Fibroblast of mammary gland (primary cell): ENCODE measurements around the gene DHX57.
A peak's percentile ranks its signal among the peaks of the same experiment; 100 is the strongest.
"Not testable (repeated sequence)": the region's sequence is repeated elsewhere in the genome, so short reads cannot be mapped to it uniquely, and the experiment has no call there.

Experiments
- DNase-seq: peaks from one replicate; pipeline ENCODE4 v3.0.0-alpha.2; 2010; ENCODE audit warnings: low read depth
- H3K4me3 ChIP-seq: 2 replicates; pipeline ENCODE4 v1.5.1; 2011; ENCODE audit warnings: low read depth, mild to moderate bottlenecking, low read length, moderate library complexity; ENCODE audit not compliant: control insufficient read depth
- TF ChIP-seq, protein P1 (sequence below): conservative IDR thresholded peaks from 2 replicates; pipeline ENCODE4 v1.5.1; 2011; ENCODE audit warnings: low read depth, low read length, inconsistent platforms; ENCODE audit not compliant: control insufficient read depth, insufficient read depth

DHX57 gene

DNA sequence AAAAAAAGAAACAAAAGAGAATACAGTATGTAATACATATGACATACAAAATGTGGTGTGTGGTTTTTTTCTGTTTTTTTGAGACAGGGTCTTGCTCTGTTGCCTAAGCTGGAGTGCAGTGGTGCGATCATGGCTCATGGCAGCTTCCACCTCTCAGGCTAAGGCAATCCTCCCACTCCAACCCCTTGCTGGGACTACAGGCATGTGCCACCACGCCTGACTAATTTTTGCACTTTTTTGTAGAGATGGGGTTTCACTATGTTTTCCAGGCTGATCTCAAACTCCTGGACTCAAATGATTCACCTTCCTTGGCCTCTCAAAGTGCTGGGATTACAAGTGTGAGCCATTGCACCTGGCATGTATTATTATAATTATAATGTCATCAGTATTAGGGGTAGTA is 38.9 kb downstream of the DHX57 start:
- no peak overlapping the region for H3K4me3 ChIP-seq
- no peak for DNase-seq

DNA sequence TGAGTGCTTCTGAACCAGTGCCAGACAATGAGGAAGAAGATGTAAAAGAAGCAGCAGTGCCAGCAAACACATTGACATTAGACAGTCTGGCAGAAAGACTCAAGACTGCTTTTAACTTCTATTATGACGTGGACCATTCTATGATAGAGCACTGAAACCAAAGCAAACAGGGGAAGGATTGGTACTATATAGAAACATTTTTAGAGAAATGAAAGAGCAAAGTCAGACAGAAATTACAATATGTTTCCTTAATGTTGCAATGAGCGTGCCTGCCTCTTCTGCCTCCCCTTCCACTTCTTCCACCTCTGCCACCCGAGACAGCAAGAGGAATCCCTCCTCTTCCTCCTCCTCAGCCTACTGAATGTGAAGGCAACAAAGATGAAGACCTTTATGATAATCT is 39.7 kb downstream of the DHX57 start:
- TF ChIP-seq, protein P1, sequence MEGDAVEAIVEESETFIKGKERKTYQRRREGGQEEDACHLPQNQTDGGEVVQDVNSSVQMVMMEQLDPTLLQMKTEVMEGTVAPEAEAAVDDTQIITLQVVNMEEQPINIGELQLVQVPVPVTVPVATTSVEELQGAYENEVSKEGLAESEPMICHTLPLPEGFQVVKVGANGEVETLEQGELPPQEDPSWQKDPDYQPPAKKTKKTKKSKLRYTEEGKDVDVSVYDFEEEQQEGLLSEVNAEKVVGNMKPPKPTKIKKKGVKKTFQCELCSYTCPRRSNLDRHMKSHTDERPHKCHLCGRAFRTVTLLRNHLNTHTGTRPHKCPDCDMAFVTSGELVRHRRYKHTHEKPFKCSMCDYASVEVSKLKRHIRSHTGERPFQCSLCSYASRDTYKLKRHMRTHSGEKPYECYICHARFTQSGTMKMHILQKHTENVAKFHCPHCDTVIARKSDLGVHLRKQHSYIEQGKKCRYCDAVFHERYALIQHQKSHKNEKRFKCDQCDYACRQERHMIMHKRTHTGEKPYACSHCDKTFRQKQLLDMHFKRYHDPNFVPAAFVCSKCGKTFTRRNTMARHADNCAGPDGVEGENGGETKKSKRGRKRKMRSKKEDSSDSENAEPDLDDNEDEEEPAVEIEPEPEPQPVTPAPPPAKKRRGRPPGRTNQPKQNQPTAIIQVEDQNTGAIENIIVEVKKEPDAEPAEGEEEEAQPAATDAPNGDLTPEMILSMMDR, result no peak
- DNase-seq, result no peak
- no peak overlapping the region for H3K4me3 ChIP-seq

More for the DNA sequence above, 38.9 kb downstream of the DHX57 start:
- TF ChIP-seq, protein P1, result no peak

DNA sequence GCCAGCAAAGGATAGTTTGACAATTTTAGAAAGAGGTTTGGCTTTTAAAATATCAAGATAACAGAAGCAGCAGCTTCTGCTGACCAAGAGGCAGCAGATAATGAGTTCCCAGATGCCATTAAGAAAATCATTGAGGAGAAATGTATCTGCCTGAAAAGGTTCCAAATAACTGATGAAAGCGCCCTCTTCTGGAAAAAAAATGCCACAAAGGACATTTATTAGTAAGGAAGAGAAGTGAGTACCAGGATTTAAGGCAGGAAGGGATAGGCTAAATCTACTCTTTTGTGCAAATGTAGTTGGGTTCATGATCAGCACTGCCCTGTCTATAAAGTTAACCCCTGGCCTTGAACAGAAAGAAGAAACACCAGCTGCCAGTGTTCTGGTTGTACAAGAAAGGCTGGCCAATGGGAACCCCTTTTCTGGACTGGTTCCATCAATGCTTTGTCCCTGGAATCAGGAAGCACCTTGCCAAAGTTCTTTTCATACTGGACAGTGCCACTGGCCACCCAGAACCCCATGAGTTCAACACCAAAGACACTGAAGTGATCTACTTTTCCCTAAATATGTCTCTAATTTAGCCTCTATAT is 40.6 kb downstream of the DHX57 start:
- TF ChIP-seq, protein P1, result peak; percentile 43
- no peak overlapping the region for H3K4me3 ChIP-seq
- DNase-seq, result peak; percentile 40

DNA sequence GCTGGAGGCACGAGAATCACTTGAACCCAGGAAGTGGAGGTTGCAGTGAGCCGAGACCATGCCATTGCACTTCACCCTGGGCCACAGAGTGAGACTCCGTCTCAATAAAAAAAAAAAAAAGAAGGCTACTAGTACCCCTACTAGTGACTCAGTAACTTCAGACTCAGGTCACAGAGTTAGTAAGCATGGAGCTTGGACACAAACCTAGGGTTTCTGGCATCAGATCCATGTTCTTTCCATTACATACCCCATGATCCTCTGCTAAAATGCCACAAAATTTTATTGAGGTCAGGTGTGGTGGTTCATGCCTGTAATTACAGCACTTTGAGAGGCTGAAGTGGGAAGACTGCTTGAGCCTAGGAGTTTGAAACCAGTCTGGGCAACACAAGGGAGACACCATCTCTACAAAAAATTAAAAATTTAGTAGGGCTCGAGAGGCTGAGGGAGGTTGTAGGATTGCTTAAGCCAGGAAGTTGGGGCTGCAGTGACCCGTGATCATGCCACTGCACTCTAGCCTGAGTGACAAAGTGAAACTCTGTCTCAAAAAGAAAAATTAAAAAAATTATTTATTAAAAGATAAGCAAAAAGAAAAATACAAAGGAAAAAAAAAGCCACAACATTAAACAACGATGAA is 45.1 kb downstream of the DHX57 start:
- TF ChIP-seq, protein P1, result no peak
- DNase-seq, result peak; percentile 22
- H3K4me3 ChIP-seq, result no peak overlapping the region

DNA sequence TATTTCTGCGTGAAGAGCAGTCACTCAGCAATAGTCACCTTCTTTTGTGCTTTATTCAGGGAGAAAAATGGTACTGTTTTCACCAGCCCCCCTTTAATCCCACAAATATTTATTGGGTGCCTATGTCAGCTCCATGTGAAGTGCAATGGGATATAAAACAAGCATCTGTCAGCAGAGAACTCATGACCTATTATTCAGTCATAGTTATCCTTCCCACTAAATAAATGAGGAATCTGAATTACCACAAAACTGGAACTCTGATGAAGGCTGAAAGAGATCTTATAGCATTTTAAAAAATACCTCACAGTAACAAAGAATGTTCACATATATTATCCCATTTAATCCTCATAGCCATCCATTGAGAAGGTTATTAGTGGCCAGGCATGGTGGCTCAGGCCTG is 45.8 kb downstream of the DHX57 start:
- H3K4me3 ChIP-seq, result no peak overlapping the region
- TF ChIP-seq, protein P1, result no peak
- DNase-seq, result no peak

DNA sequence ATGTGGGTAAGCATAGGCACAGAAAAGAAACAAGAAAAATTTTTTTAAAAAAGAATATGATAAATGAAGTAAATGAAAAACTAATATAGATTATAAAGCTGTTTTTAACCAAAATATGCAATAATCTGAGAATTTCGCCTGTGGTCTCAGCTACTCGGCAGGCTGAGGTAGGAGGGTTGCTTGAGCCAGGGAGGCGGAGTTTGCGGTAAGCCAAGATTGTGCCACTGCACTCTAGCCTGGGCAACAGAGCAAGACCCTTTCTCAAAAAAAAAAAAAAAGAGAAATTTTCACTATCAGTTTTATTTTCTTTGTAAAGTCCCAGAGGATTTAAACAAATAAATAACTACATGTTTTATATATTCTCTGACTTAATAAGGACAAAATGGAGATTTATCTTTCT is 47.3 kb downstream of the DHX57 start:
- no peak overlapping the region for H3K4me3 ChIP-seq
- TF ChIP-seq, protein P1, result no peak
- no peak for DNase-seq

DNA sequence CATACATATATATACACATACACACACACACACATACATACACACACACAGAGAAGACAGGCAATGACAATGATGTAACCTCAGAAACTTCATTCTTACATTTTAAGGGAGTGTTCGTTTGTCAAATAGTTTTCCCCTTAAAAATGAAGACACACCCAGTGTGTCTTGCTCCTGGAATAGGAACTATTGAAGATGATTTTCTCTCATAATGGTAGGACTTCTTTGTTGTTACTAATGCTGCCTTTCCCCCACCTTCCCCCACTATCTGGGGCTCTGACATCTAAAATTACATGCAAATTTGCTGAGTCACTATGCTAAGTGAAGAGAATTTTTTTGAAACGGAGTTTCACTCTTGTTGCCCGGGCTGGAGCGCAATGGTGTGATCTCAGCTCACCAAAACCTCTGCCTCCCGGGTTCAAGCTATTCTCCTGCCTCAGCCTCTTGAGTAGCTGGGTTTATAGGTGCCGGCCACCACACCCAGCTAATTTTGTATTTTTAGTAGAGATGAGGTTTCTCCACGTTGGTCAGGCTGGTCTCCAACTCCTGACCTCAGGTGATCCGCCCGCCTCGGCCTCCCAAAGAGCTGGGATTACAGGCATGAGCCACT is 48.1 kb downstream of the DHX57 start:
- not testable (repeated sequence) for H3K4me3 ChIP-seq
- DNase-seq, result peak; percentile 74
